PC-9 (cell line): ENCODE results near the gene CALHM2.

ENCODE experiments used
- CTCF ChIP-seq: fragments of 200-600 bp; sonication (generic); conservative IDR thresholded peaks from 2 replicates; pipeline ENCODE4 v1.6.1; 2017; ENCODE audit warnings: mixed run types, antibody characterized with exemption, mild to moderate bottlenecking, moderate library complexity
- EZH2 ChIP-seq: fragments of 200-600 bp; sonication (generic); IDR thresholded peaks from 2 replicates; pipeline ENCODE4 v1.8.0; 2017; ENCODE audit warnings: antibody characterized with exemption, low read depth

DNA sequence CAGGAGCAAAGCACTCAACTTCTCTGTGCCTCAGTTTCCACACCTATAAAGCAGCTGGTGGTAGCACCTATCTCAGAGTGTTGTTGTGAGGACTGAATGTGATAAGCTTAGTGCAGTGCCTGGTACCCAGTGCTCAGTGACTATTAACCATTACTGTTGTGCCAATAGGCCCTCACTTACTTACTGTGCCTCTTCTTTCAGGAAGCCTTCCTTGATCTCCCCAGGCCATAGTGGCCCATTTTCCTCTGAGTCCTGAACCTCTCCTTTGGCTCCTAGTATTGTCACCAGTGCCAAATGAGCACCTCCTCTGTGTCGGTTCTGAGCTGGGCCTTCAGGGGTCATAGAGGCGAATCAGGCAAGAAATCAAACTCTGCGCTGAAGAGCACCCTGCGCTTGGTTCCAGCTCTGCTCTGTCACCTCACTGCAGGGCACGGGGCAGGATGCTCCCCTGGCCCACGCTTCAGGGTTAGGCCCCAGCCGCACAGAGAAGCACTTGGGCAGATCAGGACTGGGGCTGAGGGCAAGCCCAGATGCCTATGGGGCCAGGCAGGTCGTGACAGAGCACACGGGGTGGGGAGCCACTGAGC is 4.0 kb upstream of the CALHM2 start:
- no peak for TF ChIP-seq EZH2
- TF ChIP-seq CTCF: no peak
